Parathyroid adenoma (tissue), 2 donors: Measurements from ENCODE around the gene ACSL4.

Experiments used
- H2AFZ ChIP-seq: fragments of 300-600 bp; sonication (generic); one replicate; pipeline ENCODE4 v1.7.0; 2017; ENCODE audit warnings: antibody characterized with exemption, mild to moderate bottlenecking
- H3K27ac ChIP-seq: fragments of 300-600 bp; sonication (generic); one replicate; pipeline ENCODE4 v1.7.0; 2017
- H3K27me3 ChIP-seq: fragments of 300-600 bp; sonication (generic); one replicate; pipeline ENCODE4 v1.7.0; 2017; ENCODE audit warnings: low read length; ENCODE audit not compliant: control insufficient read depth, insufficient read depth
- H3K36me3 ChIP-seq: fragments of 300-600 bp; sonication (generic); one replicate; pipeline ENCODE4 v1.7.0; 2017; ENCODE audit warnings: low read length; ENCODE audit not compliant: control insufficient read depth, insufficient read depth
- H3K4me1 ChIP-seq: fragments of 300-600 bp; sonication (generic); one replicate; pipeline ENCODE4 v1.7.0; 2017; ENCODE audit warnings: control low read depth
- H3K4me2 ChIP-seq: fragments of 300-600 bp; sonication (generic); one replicate; pipeline ENCODE4 v1.7.0; 2017; ENCODE audit warnings: low read length
- H3K4me3 ChIP-seq: fragments of 300-600 bp; sonication (generic); one replicate; pipeline ENCODE4 v1.7.0; 2017; ENCODE audit warnings: low read depth, low read length
- H3K79me2 ChIP-seq: fragments of 300-600 bp; sonication (generic); one replicate; pipeline ENCODE4 v1.7.0; 2017; ENCODE audit warnings: control low read depth
- H3K9ac ChIP-seq: fragments of 300-600 bp; sonication (generic); one replicate; pipeline ENCODE4 v1.7.0; 2017; ENCODE audit warnings: mild to moderate bottlenecking
- H3K9me3 ChIP-seq: fragments of 300-600 bp; sonication (generic); one replicate; pipeline ENCODE4 v1.7.0; 2017; ENCODE audit warnings: low read length; ENCODE audit not compliant: control insufficient read depth
- TF ChIP-seq, protein P1 (sequence below): fragments of 300-600 bp; sonication (generic); IDR thresholded peaks from one replicate; pipeline ENCODE4 v1.7.0; 2017; ENCODE audit warnings: antibody characterized with exemption, mild to moderate bottlenecking
- donor health status: primary hyperparathyroidism.

The ACSL4 gene

DNA sequence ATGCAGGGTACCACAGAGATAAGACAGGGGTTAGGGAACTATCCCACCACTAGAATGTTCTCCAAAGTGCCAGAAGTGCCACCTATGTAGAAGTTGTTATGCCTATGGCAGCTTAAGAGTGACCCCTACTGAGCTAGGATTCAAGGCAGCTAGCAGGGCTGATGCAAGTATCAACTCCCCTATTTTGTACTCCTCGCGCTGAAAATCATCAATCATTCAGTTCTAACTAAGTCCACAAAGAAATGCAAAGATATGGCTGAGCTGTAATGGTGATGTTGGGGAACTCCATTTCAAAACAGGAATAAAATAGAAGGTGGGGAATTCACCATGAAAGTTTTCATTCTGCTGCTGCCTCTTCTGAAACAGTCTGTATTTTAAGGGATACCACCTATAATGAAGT lies 13.8 kb downstream of the ACSL4 start:
- no peaks in the 10 kb centered on the region for H3K4me1 ChIP-seq

DNA sequence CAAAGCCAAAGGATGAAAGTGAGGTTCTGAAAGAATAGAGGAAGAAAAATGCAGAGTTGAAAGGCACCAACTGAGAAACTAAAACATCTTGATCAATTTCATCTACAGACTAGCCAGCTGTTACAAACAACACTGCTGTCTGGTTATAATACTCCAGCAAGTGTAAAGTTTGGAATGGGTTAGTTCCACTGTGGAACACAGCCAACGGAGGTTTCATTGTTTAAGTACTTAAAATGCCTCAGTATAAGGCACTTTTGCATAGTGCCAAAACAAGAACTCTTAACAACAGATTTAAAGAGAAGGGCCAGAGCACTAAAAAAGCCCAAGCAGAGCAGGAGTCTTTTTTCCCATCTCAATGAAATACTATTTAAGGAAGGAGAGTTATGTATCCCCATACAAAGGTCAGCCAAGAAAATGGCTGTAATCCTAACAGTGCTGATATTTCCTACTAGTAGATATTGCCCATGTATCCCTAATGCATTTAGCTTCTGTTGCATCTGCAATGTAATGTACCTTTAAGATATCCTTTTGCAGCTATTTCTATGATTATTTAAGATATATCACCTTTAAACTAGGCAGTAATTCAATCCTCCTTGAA lies 16.5 kb downstream of the ACSL4 start:
- H3K79me2 ChIP-seq = peaks cover 6% of the 10 kb centered on the region
- H3K27me3 ChIP-seq = no peaks in the 10 kb centered on the region
- H2AFZ ChIP-seq = no peak overlapping the region
- H3K4me3 ChIP-seq = no peak overlapping the region
- H3K4me2 ChIP-seq = no peak overlapping the region
- no peaks in the 10 kb centered on the region for H3K4me1 ChIP-seq
- H3K9me3 ChIP-seq = no peaks in the 10 kb centered on the region
- TF ChIP-seq, protein P1, sequence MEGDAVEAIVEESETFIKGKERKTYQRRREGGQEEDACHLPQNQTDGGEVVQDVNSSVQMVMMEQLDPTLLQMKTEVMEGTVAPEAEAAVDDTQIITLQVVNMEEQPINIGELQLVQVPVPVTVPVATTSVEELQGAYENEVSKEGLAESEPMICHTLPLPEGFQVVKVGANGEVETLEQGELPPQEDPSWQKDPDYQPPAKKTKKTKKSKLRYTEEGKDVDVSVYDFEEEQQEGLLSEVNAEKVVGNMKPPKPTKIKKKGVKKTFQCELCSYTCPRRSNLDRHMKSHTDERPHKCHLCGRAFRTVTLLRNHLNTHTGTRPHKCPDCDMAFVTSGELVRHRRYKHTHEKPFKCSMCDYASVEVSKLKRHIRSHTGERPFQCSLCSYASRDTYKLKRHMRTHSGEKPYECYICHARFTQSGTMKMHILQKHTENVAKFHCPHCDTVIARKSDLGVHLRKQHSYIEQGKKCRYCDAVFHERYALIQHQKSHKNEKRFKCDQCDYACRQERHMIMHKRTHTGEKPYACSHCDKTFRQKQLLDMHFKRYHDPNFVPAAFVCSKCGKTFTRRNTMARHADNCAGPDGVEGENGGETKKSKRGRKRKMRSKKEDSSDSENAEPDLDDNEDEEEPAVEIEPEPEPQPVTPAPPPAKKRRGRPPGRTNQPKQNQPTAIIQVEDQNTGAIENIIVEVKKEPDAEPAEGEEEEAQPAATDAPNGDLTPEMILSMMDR = no peak
- H3K27ac ChIP-seq = no peak overlapping the region
- H3K36me3 ChIP-seq = no peaks in the 10 kb centered on the region
- H3K9ac ChIP-seq = no peak overlapping the region

More for the DNA sequence above, 13.8 kb downstream of the ACSL4 start:
- Histone ChIP-seq H3K4me3 (no peak overlapping the region), H3K4me2 (no peak overlapping the region), H2AFZ (no peak overlapping the region), H3K9ac (no peak overlapping the region), H3K79me2 (peaks cover 5% of the 10 kb centered on the region), H3K9me3 (no peaks in the 10 kb centered on the region), H3K36me3 (no peaks in the 10 kb centered on the region), H3K27ac (no peak overlapping the region), H3K27me3 (no peaks in the 10 kb centered on the region)
- TF ChIP-seq, protein P1 = no peak

DNA sequence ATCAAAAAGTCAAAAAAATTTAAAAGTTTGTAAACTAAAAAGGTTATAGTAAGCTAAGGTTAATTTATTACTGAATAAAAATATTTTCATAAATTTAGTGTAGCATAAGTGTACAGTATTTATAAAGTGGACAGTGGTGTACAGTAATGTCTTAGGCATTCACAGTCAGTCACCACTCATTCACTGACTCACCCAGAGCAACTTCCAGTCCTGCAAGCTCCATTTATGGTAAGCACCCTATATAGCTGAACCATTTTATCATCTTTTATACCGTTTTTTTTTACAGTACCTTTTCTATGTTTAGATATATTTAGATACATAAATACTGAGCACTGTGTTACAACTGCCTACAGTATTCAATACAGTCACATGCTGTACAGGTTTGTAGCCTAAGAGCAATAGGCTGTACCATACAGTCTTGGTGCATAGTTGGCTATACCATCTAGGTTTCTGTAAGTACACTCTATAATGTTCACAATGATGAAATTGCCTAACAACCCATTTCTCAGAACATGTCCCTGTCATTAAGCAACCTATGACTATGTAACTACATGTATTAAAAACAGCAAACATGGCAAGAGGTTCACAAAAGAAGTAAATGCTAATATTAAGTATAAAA lies 18.6 kb downstream of the ACSL4 start:
- Histone ChIP-seq H3K4me3 (no peak overlapping the region), H3K36me3 (no peaks in the 10 kb centered on the region), H3K9me3 (no peaks in the 10 kb centered on the region), H3K4me2 (no peak overlapping the region), H3K4me1 (no peaks in the 10 kb centered on the region), H2AFZ (no peak overlapping the region), H3K79me2 (peaks cover 6% of the 10 kb centered on the region), H3K27me3 (no peaks in the 10 kb centered on the region), H3K27ac (no peak overlapping the region), H3K9ac (no peak overlapping the region)
- TF ChIP-seq, protein P1 = no peak

DNA sequence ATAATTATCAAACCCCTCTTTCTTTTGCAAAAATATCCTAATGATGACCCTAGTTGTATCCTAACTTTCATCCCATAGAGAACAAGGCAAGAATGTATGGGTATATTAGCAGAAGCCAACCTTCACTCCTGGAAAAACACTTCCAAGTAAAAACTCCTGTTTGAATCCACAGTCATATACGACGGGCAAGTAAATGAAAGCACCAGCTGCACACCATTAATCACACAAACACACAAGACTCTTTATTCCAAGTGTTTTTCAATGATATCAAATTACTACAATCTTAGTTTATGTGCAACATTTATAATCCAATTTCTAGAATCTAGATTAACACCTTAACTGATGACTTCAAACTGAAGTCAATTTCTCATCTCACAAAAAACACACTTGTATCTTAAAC lies 22.9 kb downstream of the ACSL4 start:
- H3K9ac ChIP-seq = no peak overlapping the region
- no peak overlapping the region for H3K4me2 ChIP-seq
- H3K79me2 ChIP-seq = peaks cover 4% of the 10 kb centered on the region
- no peak overlapping the region for H3K27ac ChIP-seq
- no peak overlapping the region for H3K4me3 ChIP-seq
- no peaks in the 10 kb centered on the region for H3K27me3 ChIP-seq
- no peaks in the 10 kb centered on the region for H3K36me3 ChIP-seq
- TF ChIP-seq, protein P1 = no peak
- H3K4me1 ChIP-seq = no peaks in the 10 kb centered on the region
- no peak overlapping the region for H2AFZ ChIP-seq
- H3K9me3 ChIP-seq = no peaks in the 10 kb centered on the region

DNA sequence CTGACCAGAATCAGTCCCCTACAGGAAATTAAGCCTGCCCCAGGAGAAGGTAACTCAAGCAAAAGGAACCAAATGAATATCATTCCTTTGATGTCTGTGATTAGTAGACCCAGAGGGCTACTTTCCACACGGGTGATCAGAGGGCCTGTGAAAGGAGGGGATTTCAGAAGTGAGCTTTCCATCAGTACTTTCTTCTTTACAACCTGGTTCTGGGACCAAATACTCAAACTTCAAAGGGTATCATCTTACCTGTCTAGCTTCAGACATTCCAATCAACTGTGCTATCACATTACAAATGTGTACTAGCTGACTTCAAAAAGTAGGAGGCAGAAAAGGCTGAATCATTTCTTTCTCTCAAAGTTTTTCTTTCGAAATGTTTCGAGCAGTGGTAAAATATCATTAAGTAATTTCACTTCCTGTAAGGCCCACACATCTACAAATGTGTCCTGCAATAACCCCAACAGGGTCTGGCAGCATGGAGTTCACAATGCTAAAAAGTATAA lies 23.9 kb downstream of the ACSL4 start:
- Histone ChIP-seq H3K4me1 (no peaks in the 10 kb centered on the region), H3K9ac (no peak overlapping the region), H3K4me2 (no peak overlapping the region), H3K79me2 (peaks cover 4% of the 10 kb centered on the region), H3K9me3 (no peaks in the 10 kb centered on the region), H3K36me3 (no peaks in the 10 kb centered on the region), H3K4me3 (peak overlapping the region; percentile 5), H2AFZ (no peak overlapping the region), H3K27me3 (no peaks in the 10 kb centered on the region), H3K27ac (peak overlapping the region; percentile 15)
- TF ChIP-seq, protein P1 = no peak
